HepG2 (cell line): Measurements from ENCODE around the gene ZNF670. TPM values are rescaled to one million over a fixed set of nuclear protein-coding genes. Genes with fewer than 3 reads are reported as not detected.
A peak's percentile ranks its signal among the peaks of the same experiment; 100 is the strongest.

Source experiments
- ASH2L ChIP-seq: fragments of 300-600, 200-600 bp; sonication (generic); IDR thresholded peaks from 2 replicates; pipeline ENCODE4 v1.7.0; 2017; ENCODE audit warnings: low read depth, mild to moderate bottlenecking, moderate library complexity, mixed read lengths, low read length; ENCODE audit not compliant: insufficient read length
- CHD4 ChIP-seq: fragments of 200-600 bp; sonication (generic); IDR thresholded peaks from 2 replicates; pipeline ENCODE4 v1.7.0; 2017; ENCODE audit warnings: mild to moderate bottlenecking, low read length, borderline replicate concordance
- FOSL1 ChIP-seq: sonication (generic); formaldehyde crosslinking; IDR thresholded peaks from 2 replicates; pipeline ENCODE4 v1.9.0; 2021; ENCODE audit warnings: missing genetic modification reagents, borderline replicate concordance
- GATAD2A ChIP-seq: IDR thresholded peaks from 2 replicates; pipeline ENCODE4 v1.6.1; 2016
- KDM2A ChIP-seq: sonication (generic); formaldehyde crosslinking; IDR thresholded peaks from 2 replicates; pipeline ENCODE4 v1.4.0; 2020; ENCODE audit warnings: low read depth, missing genetic modification reagents, borderline replicate concordance
- KLF16 ChIP-seq, 2 experiments: sonication (generic) in 1 of 2; formaldehyde crosslinking in 1 of 2; IDR thresholded peaks; 2 replicates each; pipeline versions ENCODE4 v1.6.1 to v1.8.0; 2016 to 2023; ENCODE audit warnings: missing genetic modification reagents in 2 of 2, missing compliant biosample characterization in 1 of 2
- MEIS1 ChIP-seq: sonication (generic); formaldehyde crosslinking; IDR thresholded peaks from 2 replicates; pipeline ENCODE4 v1.9.0; 2021; ENCODE audit warnings: mild to moderate bottlenecking, missing genetic modification reagents, moderate library complexity, borderline replicate concordance
- NBN ChIP-seq: fragments of 450-650 bp; conservative IDR thresholded peaks from 2 replicates; pipeline ENCODE4 v1.6.1; 2017
- NCOA1 ChIP-seq: sonication (generic); formaldehyde crosslinking; IDR thresholded peaks from 2 replicates; pipeline ENCODE4 v1.9.0; 2021; ENCODE audit warnings: missing genetic modification reagents
- PHF20 ChIP-seq: sonication (generic); formaldehyde crosslinking; IDR thresholded peaks from 2 replicates; pipeline ENCODE4 v1.5.0; 2020; ENCODE audit warnings: mild to moderate bottlenecking, missing genetic modification reagents
- PRMT3 ChIP-seq: sonication (generic); formaldehyde crosslinking; IDR thresholded peaks from 2 replicates; pipeline ENCODE4 v1.8.1; 2022; ENCODE audit warnings: low read depth, mild to moderate bottlenecking, moderate library complexity, missing genetic modification reagents, borderline replicate concordance
- SETDB1 ChIP-seq: sonication (generic); formaldehyde crosslinking; IDR thresholded peaks from 2 replicates; pipeline ENCODE4 v1.5.1; 2020; ENCODE audit warnings: missing genetic modification reagents, mild to moderate bottlenecking, borderline replicate concordance
- TARDBP ChIP-seq: sonication (generic); formaldehyde crosslinking; IDR thresholded peaks from 2 replicates; pipeline ENCODE4 v1.8.0; 2022; ENCODE audit warnings: mild to moderate bottlenecking, missing genetic modification reagents
- ZBTB7A ChIP-seq: sonication (generic); formaldehyde crosslinking; IDR thresholded peaks from 2 replicates; pipeline ENCODE4 v1.8.0; 2022; ENCODE audit warnings: mild to moderate bottlenecking, missing genetic modification reagents
- ZEB1 ChIP-seq: IDR thresholded peaks from 2 replicates; pipeline ENCODE4 v1.6.1; 2012; ENCODE audit warnings: mild to moderate bottlenecking, low read depth, inconsistent platforms; ENCODE audit not compliant: insufficient replicate concordance
- ZFP36 ChIP-seq: fragments of 150-350 bp; IDR thresholded peaks from 2 replicates; pipeline ENCODE4 v1.6.1; 2018; ENCODE audit warnings: borderline replicate concordance, low read length, low read depth; ENCODE audit not compliant: partially characterized antibody
- ZMYM2 ChIP-seq: sonication (generic); formaldehyde crosslinking; IDR thresholded peaks from 2 replicates; pipeline ENCODE4 v1.8.0; 2022; ENCODE audit warnings: mild to moderate bottlenecking, missing genetic modification reagents
- ZNF12 ChIP-seq: sonication (generic); formaldehyde crosslinking; IDR thresholded peaks from 2 replicates; pipeline ENCODE4 v1.5.0; 2020; ENCODE audit warnings: missing genetic modification reagents
- ZNF207 ChIP-seq: fragments of 450-650 bp; IDR thresholded peaks from 2 replicates; pipeline ENCODE4 v1.6.1; 2016; ENCODE audit warnings: antibody characterized with exemption, borderline replicate concordance
- ZNF446 ChIP-seq: sonication (generic); formaldehyde crosslinking; IDR thresholded peaks from 2 replicates; pipeline ENCODE4 v1.5.0; 2020; ENCODE audit warnings: mild to moderate bottlenecking, missing genetic modification reagents
- ZNF614 ChIP-seq: IDR thresholded peaks from 2 replicates; pipeline ENCODE4 v1.6.1; 2018; ENCODE audit warnings: missing biosample characterization, missing genetic modification reagents, inconsistent platforms, borderline replicate concordance
- ZNF75D ChIP-seq: sonication (generic); formaldehyde crosslinking; IDR thresholded peaks from 2 replicates; pipeline ENCODE4 v1.8.1; 2023; ENCODE audit warnings: missing genetic modification reagents, mild to moderate bottlenecking, borderline replicate concordance
- polyA plus RNA-seq, 8 experiments: library from polyadenylated mRNA; depleted of rRNA in 3 of 8; stranded (reverse) in 7 of 8; unstranded in 1 of 8; fragments of >200 nt; fragmentation: Illumina TruSeq in 4 of 8; extraction: Trizol in 4 of 8; gene quantifications; 2 replicates each; pipeline versions ENCODE4 v1.2.1 to v1.2.3, GENCODE V29; 2011 to 2016; ENCODE audit warnings: low read depth in 4 of 8, missing spikeins in 1 of 8, mixed read lengths in 1 of 8; ENCODE audit not compliant: insufficient read depth in 1 of 8
- total RNA-seq, 5 experiments: library from RNA; depleted of rRNA; stranded (reverse); fragments of >200 nt; fragmentation: Illumina TruSeq; extraction: Trizol; gene quantifications; 2 replicates each; pipeline ENCODE4 v1.2.3, GENCODE V29; 2016; ENCODE audit warnings: low read depth in 1 of 5
- TF ChIP-seq, protein P1 (sequence below): sonication (generic); formaldehyde crosslinking; IDR thresholded peaks from 2 replicates; pipeline ENCODE4 v1.4.0; 2020; ENCODE audit warnings: mild to moderate bottlenecking, missing genetic modification reagents
- TF ChIP-seq, protein P2 (sequence below): sonication (generic); formaldehyde crosslinking; IDR thresholded peaks from 2 replicates; pipeline ENCODE4 v1.4.0; 2020; ENCODE audit warnings: missing genetic modification reagents, borderline replicate concordance

The ZNF670 gene
- total and polyA plus RNA-seq, 2 of the 13 experiments (the other 11 are each of a cell fraction or from before 2014, with no cell fraction given), result 4.2 to 10.9 TPM

DNA sequence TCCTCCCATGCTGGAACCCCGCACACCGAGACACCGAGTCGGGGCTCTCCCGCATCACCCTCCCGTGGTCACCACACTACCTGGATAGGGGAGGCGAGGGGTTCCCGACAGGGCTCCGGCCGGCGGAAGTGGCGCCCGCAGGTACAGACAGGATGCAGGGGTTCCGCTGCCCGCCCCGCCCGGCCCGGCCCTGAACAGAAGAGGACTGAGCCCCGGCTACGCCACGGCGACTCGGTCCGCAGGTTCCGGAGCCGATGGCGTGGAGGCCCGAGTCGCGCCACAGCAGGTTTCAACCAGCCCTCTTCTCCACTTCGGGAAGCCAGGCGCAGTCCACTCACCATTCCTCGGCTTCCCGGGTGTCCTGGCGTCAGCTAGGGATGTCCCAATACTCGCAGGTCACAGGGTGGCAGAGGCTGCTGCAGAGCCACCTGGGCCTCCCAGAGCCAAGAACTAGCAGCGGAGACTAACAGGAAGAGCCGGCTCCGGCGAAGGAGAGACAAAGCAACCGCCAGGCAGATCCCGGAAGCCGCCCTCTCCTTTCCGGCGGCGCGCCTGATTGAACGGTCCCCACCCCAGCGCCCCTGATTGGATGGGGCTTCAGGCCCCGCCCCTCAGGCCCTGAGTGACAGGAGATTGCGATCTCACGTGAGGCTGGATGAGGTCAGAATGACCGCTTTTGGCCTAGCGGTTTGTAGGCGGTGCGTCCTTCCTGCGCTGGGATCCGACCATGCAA, 25.4 kb upstream of the ZNF670 start, which contains the start of gene ZNF669 (continued):
- TF ChIP-seq NBN, result no peak
- 0 out of 2 replicates have a peak, but pooled peaks have one; percentile 70 for TF ChIP-seq ZNF446 (CRISPR knock-in tag)
- TF ChIP-seq ZNF12, result no peak
- TF ChIP-seq ZEB1, result no peak
- TF ChIP-seq ZNF614, result no peak
- no peak for TF ChIP-seq FOSL1 (CRISPR knock-in tag)
- TF ChIP-seq NCOA1 (CRISPR knock-in tag), result no peak
- TF ChIP-seq, protein P1, sequence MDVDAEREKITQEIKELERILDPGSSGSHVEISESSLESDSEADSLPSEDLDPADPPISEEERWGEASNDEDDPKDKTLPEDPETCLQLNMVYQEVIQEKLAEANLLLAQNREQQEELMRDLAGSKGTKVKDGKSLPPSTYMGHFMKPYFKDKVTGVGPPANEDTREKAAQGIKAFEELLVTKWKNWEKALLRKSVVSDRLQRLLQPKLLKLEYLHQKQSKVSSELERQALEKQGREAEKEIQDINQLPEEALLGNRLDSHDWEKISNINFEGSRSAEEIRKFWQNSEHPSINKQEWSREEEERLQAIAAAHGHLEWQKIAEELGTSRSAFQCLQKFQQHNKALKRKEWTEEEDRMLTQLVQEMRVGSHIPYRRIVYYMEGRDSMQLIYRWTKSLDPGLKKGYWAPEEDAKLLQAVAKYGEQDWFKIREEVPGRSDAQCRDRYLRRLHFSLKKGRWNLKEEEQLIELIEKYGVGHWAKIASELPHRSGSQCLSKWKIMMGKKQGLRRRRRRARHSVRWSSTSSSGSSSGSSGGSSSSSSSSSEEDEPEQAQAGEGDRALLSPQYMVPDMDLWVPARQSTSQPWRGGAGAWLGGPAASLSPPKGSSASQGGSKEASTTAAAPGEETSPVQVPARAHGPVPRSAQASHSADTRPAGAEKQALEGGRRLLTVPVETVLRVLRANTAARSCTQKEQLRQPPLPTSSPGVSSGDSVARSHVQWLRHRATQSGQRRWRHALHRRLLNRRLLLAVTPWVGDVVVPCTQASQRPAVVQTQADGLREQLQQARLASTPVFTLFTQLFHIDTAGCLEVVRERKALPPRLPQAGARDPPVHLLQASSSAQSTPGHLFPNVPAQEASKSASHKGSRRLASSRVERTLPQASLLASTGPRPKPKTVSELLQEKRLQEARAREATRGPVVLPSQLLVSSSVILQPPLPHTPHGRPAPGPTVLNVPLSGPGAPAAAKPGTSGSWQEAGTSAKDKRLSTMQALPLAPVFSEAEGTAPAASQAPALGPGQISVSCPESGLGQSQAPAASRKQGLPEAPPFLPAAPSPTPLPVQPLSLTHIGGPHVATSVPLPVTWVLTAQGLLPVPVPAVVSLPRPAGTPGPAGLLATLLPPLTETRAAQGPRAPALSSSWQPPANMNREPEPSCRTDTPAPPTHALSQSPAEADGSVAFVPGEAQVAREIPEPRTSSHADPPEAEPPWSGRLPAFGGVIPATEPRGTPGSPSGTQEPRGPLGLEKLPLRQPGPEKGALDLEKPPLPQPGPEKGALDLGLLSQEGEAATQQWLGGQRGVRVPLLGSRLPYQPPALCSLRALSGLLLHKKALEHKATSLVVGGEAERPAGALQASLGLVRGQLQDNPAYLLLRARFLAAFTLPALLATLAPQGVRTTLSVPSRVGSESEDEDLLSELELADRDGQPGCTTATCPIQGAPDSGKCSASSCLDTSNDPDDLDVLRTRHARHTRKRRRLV, result no peak
- no peak for TF ChIP-seq CHD4
- no peak for TF ChIP-seq ZFP36
- no peak; the same call in 1 of the 2 replicates for TF ChIP-seq MEIS1 (CRISPR knock-in tag)
- TF ChIP-seq TARDBP, result peak; percentile 68
- peak; percentile 77 for TF ChIP-seq ASH2L
- TF ChIP-seq ZMYM2 (CRISPR knock-in tag), result 0 out of 2 replicates have a peak, but pooled peaks have one; percentile 55
- TF ChIP-seq SETDB1 (CRISPR knock-in tag), result no peak
- TF ChIP-seq, protein P2, sequence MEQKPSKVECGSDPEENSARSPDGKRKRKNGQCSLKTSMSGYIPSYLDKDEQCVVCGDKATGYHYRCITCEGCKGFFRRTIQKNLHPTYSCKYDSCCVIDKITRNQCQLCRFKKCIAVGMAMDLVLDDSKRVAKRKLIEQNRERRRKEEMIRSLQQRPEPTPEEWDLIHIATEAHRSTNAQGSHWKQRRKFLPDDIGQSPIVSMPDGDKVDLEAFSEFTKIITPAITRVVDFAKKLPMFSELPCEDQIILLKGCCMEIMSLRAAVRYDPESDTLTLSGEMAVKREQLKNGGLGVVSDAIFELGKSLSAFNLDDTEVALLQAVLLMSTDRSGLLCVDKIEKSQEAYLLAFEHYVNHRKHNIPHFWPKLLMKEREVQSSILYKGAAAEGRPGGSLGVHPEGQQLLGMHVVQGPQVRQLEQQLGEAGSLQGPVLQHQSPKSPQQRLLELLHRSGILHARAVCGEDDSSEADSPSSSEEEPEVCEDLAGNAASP (CRISPR knock-in tag), result peak; percentile 40; the same call in 1 of the 2 replicates
- no peak for TF ChIP-seq PRMT3 (CRISPR knock-in tag)
- peak; percentile 59 for TF ChIP-seq GATAD2A (CRISPR knock-in tag)
- TF ChIP-seq KLF16 (CRISPR knock-in tag; IDR thresholded peaks at IDR 0.05), result peak in 1 of 2 experiments; percentile 86; a peak in 2 of 4 replicates
- peak; percentile 77 for TF ChIP-seq PHF20 (CRISPR knock-in tag)
- TF ChIP-seq KDM2A (CRISPR knock-in tag), result peak; percentile 92
- no peak for TF ChIP-seq ZNF75D (CRISPR knock-in tag)
- TF ChIP-seq ZBTB7A (CRISPR knock-in tag), result no peak
- TF ChIP-seq ZNF207, result no peak
